CD4-positive, alpha-beta T cell treated with Interleukin-15 for 4 hours (primary cell): ENCODE data around the gene TPR.
A peak's percentile ranks its signal among the peaks of the same experiment; 100 is the strongest.

Source experiments
- DNase-seq: peaks from one replicate; pipeline ENCODE4 v3.0.0-alpha.2; 2020; ENCODE audit warnings: low spot score

The TPR gene

GRCh38 chr1:186327331-186327730, 47.7 kb downstream of the TPR start:
- no peak for DNase-seq

- no peak for DNase-seq
Measured at GRCh38 chr1:186326009-186326408, 49.0 kb downstream of the TPR start.

- DNase-seq = no peak
Measured at GRCh38 chr1:186325239-186325638, 49.8 kb downstream of the TPR start.

- DNase-seq = no peak
Measured at GRCh38 chr1:186323865-186324264, 51.2 kb downstream of the TPR start.

GRCh38 chr1:186315570-186315969, 59.5 kb downstream of the TPR start:
- no peak for DNase-seq

- no peak for DNase-seq
Measured at GRCh38 chr1:186311375-186312051, 63.5 kb downstream of the TPR start.

- DNase-seq = no peak
Measured at GRCh38 chr1:186310307-186310706, 64.7 kb downstream of the TPR start.

- no peak for DNase-seq
Measured at GRCh38 chr1:186308264-186309060, 66.6 kb downstream of the TPR start.

GRCh38 chr1:186307445-186307844, 67.6 kb downstream of the TPR start:
- DNase-seq = no peak

- DNase-seq = no peak
Measured at GRCh38 chr1:186306533-186306932, 68.5 kb downstream of the TPR start.

- DNase-seq = peak; percentile 36
Measured at GRCh38 chr1:186304982-186305949, 69.8 kb downstream of the TPR start.

- peak; percentile 26 for DNase-seq
Measured at GRCh38 chr1:186303911-186304310, 71.1 kb downstream of the TPR start.

GRCh38 chr1:186302381-186302920, 72.6 kb downstream of the TPR start:
- DNase-seq = no peak

- DNase-seq = no peak
Measured at GRCh38 chr1:186301448-186301847, 73.6 kb downstream of the TPR start.

GRCh38 chr1:186300056-186300455, 75.0 kb downstream of the TPR start:
- no peak for DNase-seq

GRCh38 chr1:186299570-186299969, 75.5 kb downstream of the TPR start:
- no peak for DNase-seq

GRCh38 chr1:186298851-186299250, 76.2 kb downstream of the TPR start:
- no peak for DNase-seq

- DNase-seq = no peak
Measured at GRCh38 chr1:186297439-186298045, 77.5 kb downstream of the TPR start.

GRCh38 chr1:186295980-186296379, 79.1 kb downstream of the TPR start, which contains the start of gene PRG4:
TSS of gene PRG4 (plus strand) at chr1:186296279.
- no peak for DNase-seq

- no peak for DNase-seq
Measured at GRCh38 chr1:186292875-186293274, 82.2 kb downstream of the TPR start.

- no peak for DNase-seq
Measured at GRCh38 chr1:186291271-186291670, 83.8 kb downstream of the TPR start.
